Astrocyte (in vitro differentiated cells and primary cell): Measurements from ENCODE around the gene EEF1AKMT1.

Source experiments
- CTCF ChIP-seq: IDR thresholded peaks from 2 replicates; pipeline ENCODE4 v1.5.1; 2011; ENCODE audit warnings: low read depth, mild to moderate bottlenecking, inconsistent platforms, low read length, moderate library complexity; ENCODE audit not compliant: insufficient read depth
- EZH2 ChIP-seq: IDR thresholded peaks from 2 replicates; pipeline ENCODE4 v1.6.1; 2012; ENCODE audit warnings: mild to moderate bottlenecking, low read length, inconsistent platforms; ENCODE audit not compliant: insufficient read depth

- no peak for TF ChIP-seq CTCF
- no peak for TF ChIP-seq EZH2
Measured at GRCh38 chr13:20713014-20713376, 60.8 kb downstream of the EEF1AKMT1 start.
